GM12864 (cell line): Measurements from ENCODE around the gene RNF149.
"Not testable (repeated sequence)": the region's sequence is repeated elsewhere in the genome, so short reads cannot be mapped to it uniquely, and the experiment has no call there.

ENCODE experiments used
- DNase-seq: peaks from one replicate; pipeline ENCODE4 v3.0.0-alpha.2; 2011; ENCODE audit warnings: low read depth
- H3K4me3 ChIP-seq: 2 replicates; pipeline ENCODE4 v1.5.1; 2011; ENCODE audit warnings: mild to moderate bottlenecking, low read depth, low read length, control low read depth
- CTCF ChIP-seq: IDR thresholded peaks from 2 replicates; pipeline ENCODE4 v1.5.1; 2011; ENCODE audit warnings: low read depth, mild to moderate bottlenecking, moderate library complexity, low read length, control low read depth, inconsistent platforms; ENCODE audit errors: missing control alignments

Gene RNF149

GRCh38 chr2:101253013-101253702 lies 55.3 kb downstream of the RNF149 start:
- DNase-seq, result no peak
- TF ChIP-seq CTCF, result no peak
- H3K4me3 ChIP-seq, result peak overlapping the region; percentile 78

GRCh38 chr2:101252408-101253012 lies 56.0 kb downstream of the RNF149 start, which contains the start of gene CNOT11:
Gene CNOT11 (plus strand): TSS chr2:101252886. CDS start chr2:101252965, 79 bp downstream.
- DNase-seq, result peak; percentile 95
- no peak for TF ChIP-seq CTCF
- peak within 1 kb of the TSS; percentile 78 for H3K4me3 ChIP-seq

- TF ChIP-seq CTCF, result peak; percentile 44
- peak overlapping the region; percentile 78 for H3K4me3 ChIP-seq
- DNase-seq, result no peak
Observed at GRCh38 chr2:101251844-101252407, 56.6 kb downstream of the RNF149 start.

- DNase-seq, H3K4me3 ChIP-seq: not testable (repeated sequence)
Observed at GRCh38 chr2:101251246-101251781, 57.2 kb downstream of the RNF149 start.

GRCh38 chr2:101249826-101250225 lies 58.7 kb downstream of the RNF149 start:
- no peak for DNase-seq
- H3K4me3 ChIP-seq, result no peak overlapping the region
- no peak for TF ChIP-seq CTCF

GRCh38 chr2:101248756-101249155 lies 59.7 kb downstream of the RNF149 start:
- not testable (repeated sequence) for H3K4me3 ChIP-seq, DNase-seq

GRCh38 chr2:101245468-101245867 lies 63.0 kb downstream of the RNF149 start:
- DNase-seq, H3K4me3 ChIP-seq: not testable (repeated sequence)

GRCh38 chr2:101244899-101245298 lies 63.6 kb downstream of the RNF149 start:
- not testable (repeated sequence) for H3K4me3 ChIP-seq, DNase-seq

- DNase-seq, H3K4me3 ChIP-seq: not testable (repeated sequence)
Observed at GRCh38 chr2:101244373-101244772, 64.1 kb downstream of the RNF149 start.
